HG03135 (cell line): Measurements from ENCODE around the gene HTR3D.
"Not testable (repeated sequence)": the region's sequence is repeated elsewhere in the genome, so short reads cannot be mapped to it uniquely, and the experiment has no call there.

Experiments
- ATAC-seq: cut with Tn5 transposase; IDR thresholded peaks from one replicate; pipeline ENCODE4 v1.9.1; 2021; ENCODE audit warnings: mild to moderate bottlenecking, moderate library complexity; ENCODE audit not compliant: unreplicated experiment

HTR3D gene

GRCh38 chr3:184062637-184063036 is 31.1 kb downstream of the HTR3D start:
- ATAC-seq: no peak

GRCh38 chr3:184066211-184066610 is 34.7 kb downstream of the HTR3D start:
- no peak for ATAC-seq

- ATAC-seq: no peak
Observed at GRCh38 chr3:184067573-184068055, 36.1 kb downstream of the HTR3D start.

GRCh38 chr3:184068344-184068743 is 36.8 kb downstream of the HTR3D start:
- ATAC-seq: no peak

GRCh38 chr3:184071142-184071541 is 39.6 kb downstream of the HTR3D start:
- not testable (repeated sequence) for ATAC-seq

GRCh38 chr3:184073621-184074020 is 42.1 kb downstream of the HTR3D start:
- ATAC-seq: no peak

GRCh38 chr3:184075901-184076300 is 44.4 kb downstream of the HTR3D start:
- ATAC-seq: no peak

- ATAC-seq: no peak
Observed at GRCh38 chr3:184077881-184078280, 46.3 kb downstream of the HTR3D start.

- ATAC-seq: no peak
Observed at GRCh38 chr3:184078851-184079250, 47.3 kb downstream of the HTR3D start.

- no peak for ATAC-seq
Observed at GRCh38 chr3:184081116-184081830, 49.7 kb downstream of the HTR3D start.

- ATAC-seq: no peak
Observed at GRCh38 chr3:184082034-184082433, 50.5 kb downstream of the HTR3D start.

GRCh38 chr3:184082465-184082864 is 50.9 kb downstream of the HTR3D start:
- no peak for ATAC-seq

GRCh38 chr3:184085389-184085852 is 53.9 kb downstream of the HTR3D start:
- ATAC-seq: no peak
